ENCODE results near the gene ZDHHC20.
"Not testable (repeated sequence)": the region's sequence is repeated elsewhere in the genome, so short reads cannot be mapped to it uniquely, and the experiment has no call there.

ZDHHC20 gene

DNA sequence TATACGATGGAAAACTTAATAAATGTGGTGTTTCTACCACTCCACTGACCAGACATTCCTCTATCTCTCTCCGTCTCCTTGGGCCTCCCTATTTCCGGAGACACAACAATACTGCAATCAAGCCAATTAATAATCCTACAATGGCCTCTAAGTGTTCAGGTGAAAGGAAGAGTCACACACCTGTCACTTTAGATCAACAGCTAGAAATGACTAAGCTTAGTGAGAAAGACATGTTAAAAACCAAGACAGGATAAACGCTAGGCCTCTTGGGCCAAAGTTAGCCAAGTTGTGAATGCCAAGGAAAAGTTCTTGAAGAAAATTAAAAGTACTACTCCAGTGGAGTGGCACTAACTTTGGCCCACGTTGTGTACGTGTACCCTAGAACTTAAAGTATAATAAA lies 22.5 kb downstream of the ZDHHC20 start:
- no peak for DNase-seq

DNA sequence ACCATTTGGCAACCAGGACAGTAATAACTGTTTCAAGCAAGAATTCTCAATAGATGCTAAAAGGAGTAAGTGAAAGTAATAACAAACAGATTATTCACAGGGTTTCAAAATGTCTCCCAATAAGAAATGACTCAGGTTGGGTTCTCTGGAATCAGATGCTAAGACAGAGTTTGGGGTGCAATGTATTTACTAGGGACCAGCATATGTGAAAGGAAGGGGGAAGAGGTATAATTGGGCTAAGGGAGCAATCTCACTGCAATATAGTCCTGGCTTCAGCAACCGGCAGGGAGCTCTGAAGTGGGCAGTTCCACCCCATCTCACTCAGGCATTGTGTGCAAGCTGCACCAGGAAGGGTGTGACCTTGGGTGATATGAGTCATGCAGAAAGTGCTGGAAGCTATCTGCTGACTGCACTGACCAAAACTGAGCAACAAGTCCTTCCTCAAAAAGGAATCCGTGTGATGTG lies 23.4 kb downstream of the ZDHHC20 start:
- peak in 16 of 56 donors; percentile 1 to 64 (median 12) for DNase-seq

DNA sequence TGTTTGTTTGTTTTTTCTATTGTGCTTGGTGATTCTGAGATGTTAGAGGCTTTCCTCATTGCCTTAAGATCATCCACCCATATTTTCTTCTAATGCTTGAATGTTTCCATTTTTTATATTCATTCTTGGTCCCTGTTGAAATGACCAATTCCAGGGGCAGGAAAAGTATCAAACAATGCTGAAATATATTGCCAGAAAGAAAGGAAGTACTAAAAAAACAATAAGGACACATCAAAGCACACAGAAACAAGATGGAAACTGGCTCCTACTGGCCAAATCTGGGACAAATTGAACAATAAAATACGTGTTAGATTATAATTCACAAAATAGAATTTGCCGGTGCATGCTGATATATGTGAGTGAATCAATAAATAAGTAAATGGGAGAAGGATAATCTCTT lies 23.9 kb downstream of the ZDHHC20 start:
- DNase-seq, result no peak

DNA sequence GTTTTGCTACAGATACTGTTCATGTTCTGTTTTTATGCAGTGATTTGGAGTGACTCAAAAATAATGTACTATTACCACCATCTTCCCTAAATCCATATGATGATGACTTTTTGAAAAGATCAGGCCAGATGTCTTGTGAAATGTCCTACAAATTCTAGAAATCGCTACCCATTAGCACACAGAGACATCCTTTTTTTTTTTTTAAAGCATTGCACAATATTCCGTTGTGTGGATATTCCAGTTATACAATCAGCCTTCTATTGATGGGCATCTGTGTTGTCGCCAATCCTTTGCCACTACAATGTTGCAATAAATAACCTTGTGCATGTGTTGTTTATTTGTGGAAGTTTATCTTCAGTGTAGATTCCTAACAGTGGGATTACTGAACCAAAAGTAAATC lies 24.5 kb downstream of the ZDHHC20 start:
- DNase-seq, result peak in 3 of 56 donors; percentile 4 to 11 (median 4)

DNA sequence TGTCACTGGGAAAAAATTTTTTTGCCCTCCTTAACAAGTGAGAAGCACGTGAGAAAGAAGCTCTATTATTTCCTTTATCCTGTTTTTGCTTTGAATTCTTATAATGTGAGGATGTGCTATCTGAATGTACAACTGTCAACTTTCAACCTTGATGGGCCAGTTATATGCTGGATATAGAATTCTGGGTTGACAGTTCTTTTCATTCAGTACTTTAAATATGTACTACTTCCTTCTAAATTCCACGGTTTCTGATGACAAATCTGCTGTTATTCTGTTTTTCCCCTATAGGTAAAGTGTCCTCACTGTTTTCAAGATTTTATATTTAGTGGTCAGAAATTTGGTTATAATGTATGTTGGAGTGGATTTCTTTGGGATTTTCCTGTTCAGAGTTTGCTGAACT lies 29.9 kb downstream of the ZDHHC20 start:
- no peak for DNase-seq

DNA sequence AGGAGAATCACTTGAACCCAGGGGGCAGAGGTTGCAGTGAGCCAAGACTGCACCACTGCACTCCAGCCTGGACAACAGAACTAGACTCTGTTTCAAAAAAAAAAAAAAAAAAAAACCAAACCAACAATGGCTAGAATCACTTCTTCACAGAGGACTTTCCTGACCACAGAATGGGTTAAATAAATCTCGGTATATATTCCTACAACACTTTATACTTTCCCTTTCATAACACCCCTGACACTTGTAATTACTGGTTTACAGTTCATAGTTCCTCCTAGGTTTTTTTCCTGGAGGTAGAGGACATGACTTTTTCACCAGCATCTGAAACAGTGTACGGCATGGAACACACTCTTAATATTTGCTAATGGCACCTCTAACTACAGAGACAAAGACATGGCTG lies 31.4 kb downstream of the ZDHHC20 start:
- no peak for DNase-seq

DNA sequence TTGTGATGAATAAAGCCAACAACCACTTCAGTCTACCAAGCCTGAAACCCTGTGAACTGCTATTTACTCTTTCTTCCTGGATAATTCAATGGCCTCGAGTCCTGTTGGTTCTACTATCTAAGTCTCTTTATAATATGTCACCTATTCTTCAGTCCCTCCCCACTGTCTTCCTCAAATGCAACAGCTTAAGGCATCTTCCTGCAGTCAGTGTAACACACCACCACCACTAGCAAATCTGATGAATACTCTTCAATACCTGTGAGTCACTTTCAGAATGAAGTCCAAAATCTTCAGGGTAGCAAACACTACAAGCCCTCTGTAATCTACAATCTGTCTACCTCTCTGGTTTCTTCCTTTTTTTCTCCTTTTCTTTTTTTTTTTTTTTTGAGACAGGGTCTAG lies 32.9 kb downstream of the ZDHHC20 start:
- DNase-seq, result no peak

DNA sequence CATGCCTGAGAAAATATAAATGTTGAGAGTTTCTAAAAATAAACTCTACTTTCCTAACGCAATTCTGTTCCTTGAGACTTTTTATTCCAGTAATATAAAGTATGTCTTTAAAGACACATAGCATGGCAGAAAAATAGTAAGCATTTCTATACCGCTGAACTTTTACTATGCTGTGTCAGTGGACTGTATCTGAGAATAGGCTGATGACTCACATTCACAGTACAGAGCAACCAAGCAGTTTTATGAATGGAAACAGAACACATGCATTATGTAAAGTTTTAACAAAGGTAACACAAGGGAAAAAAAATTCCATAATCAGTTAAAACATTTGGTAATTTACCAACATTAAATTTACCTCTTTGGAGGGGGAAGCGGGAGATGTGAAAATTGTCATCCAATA lies 38.4 kb downstream of the ZDHHC20 start:
- DNase-seq, result no peak

DNA sequence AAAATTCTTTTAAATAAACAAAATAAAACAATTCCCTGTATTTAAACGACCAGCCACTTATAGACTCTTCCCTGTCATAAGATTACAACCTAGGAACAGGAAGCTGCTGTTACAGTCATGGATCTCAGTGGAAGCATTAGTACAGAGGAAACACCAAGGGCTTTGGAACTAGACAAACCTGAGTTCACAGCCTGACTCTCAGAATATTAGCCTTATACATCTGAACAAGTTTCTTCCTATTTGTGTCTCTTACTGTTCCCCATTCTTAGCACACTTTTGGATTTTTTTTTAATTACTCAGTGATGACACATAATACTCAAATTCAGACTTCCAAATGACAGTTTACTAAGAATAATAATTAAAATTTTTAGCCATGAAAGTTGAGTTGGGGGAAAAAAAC lies 46.1 kb downstream of the ZDHHC20 start:
- DNase-seq, result no peak

DNA sequence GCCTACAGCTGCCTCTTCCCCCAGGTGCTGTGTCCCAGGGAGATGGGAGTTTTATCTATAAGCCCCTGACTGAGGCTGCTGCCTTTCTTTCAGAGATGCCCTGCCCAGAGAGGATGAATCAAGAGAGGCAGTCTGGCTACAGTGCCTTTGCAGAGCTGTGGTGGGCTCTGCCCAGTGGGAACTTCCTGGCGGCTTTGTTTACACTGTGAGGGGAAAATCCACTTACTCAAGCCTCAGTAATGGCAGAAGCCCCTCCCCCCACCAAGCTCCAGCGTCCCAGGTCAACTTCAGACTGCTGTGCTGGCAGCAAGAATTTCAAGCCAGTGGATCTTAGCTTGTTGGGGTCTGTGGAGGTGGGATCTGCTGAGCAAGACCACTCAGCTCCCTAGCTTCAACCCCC lies 48.6 kb downstream of the ZDHHC20 start:
- DNase-seq, result not testable (repeated sequence)

DNA sequence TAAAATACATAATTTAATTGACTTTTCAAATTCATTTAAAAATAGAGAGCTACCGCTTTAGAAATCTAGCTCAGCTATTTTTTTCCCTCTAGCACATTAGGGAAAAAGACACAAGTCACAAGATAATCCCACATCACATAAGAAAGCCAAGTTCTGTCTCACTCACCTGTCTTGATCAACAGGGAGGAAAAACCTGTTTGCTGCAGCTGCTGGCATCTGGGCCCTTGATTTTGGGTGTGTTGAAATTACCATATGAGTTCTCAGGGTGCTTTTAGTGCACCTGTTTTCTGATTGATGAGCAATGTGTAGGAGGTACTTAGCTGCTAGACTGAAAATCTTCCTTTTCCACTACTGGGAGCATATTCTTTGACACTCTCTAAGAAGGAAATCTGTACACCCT lies 53.8 kb downstream of the ZDHHC20 start:
- DNase-seq, result peak in 20 of 56 donors; percentile 1 to 68 (median 20)

DNA sequence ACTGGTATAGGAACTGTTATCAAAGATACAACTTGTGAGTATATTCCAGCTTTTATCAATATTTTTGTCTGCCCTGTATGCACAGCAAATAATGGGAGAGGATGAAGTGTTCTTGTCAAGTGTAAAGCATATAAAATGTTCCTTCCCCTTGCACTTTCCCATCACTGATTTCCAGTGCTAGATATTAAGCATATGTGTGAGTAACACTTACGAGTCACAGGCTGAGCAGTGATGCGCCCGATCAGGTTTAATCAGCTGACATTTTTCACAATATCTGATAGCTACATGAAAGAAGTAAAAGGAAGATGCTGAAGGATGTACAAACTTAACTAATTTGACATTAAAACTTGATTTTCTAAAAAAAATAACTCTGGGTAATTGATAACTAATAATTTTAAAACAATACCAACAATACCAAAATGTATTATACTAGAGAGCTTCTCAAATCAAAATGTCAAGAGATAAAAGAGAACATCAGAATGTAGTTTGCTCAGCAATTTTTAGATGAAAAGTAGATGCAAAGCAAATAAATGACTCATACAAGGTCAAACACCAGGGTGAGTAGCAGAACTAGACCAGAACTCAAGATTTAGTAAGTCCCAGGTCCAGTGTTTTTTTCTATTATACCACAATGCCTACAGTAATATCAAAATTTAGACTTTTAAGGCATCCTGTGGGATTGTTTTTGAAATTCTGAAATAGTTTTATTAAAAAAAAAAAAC lies 56.4 kb downstream of the ZDHHC20 start:
- peak in 3 of 56 donors; percentile 1 to 5 (median 4) for DNase-seq

DNA sequence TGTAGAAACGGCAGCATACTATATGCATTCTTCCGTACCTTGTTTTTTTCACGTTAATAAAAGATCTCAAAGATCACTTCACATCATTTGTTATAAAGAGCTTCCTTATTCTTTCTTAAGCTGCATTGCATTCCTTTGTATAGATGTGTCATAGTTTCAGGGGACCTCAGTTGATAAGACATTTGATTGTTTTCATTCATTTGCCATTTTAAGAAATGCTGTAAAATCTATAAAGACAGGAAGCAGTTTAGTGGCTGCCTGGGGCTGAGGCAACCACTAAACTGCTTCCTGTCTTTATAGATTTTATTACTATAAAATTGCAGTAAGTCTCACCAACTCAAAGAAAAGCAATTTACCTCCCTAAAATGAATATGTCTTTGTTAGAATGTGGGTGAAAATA lies 59.4 kb downstream of the ZDHHC20 start:
- DNase-seq, result no peak

DNA sequence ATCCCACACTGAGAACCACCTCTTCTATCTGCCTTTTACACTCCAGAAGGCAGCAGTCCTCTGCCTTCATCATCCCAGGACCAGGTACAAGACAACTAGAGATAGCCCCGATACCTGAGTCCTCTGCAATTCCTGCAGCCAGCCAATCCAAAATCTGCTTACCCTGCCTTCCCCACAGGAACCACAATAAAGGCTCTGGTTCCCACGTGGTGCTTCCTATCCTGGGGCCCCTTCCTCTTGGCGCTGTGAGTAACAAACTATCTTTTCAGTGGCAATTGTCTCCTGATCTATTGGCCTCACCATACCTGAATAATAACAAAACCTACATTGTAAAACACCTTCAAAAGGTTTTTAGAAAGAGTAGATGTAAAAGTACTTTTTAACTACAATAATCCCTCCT lies 63.1 kb downstream of the ZDHHC20 start:
- DNase-seq, result no peak

DNA sequence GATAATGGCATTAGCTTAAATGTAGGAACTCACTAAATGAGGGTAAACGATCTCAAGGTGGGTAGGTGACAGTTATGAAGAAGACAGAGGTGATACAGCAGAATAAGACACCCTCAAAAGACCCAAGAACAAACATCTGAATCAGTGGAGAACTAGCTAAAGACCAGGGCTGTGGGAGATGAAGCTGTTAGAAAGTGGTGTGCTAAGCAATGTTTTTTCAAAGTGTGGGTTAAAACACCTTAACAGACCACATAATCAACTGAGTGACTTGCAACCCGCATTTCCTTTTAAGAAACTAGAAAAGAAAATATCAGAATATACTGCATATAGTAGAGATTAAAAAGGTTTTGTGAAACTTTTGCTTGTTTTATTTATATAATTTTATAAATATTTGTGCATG lies 70.0 kb downstream of the ZDHHC20 start:
- DNase-seq, result no peak

DNA sequence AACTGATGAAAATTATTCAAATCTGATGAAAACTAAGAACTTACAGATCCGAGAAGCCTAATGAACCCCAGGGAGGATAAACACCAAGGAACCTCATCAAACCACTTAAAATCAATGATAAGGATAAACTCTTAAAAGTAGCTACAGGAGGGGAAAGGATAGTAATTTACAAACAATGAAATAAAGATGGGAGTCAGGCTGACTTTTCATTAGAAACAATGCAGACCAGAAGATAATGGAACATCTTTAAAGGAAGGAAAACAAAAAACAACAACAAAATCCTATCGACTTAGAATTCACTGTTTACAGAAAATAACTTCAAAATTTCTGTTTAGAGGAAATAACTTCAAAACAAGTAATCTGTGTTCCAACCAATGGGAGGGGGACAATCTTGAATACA lies 73.4 kb downstream of the ZDHHC20 start:
- no peak for DNase-seq

DNA sequence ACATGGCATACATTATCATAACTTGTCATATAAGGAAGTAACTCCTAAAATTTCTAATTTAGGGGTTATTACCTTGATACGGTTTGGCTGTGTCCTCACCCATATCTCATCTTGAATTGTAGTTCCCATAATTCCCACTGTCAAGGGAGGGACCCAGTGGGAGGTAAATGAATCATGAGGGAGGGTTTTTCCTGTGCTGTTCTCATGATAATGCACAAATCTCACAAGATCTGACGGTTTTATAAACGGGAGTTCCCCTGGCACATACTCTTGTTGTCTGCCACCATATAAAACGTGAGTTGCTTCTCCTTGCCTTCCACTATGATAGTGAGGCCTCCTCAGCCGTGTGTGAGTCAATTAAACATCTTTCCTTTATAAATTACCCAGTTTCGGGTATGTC lies 76.0 kb downstream of the ZDHHC20 start:
- DNase-seq, result no peak

DNA sequence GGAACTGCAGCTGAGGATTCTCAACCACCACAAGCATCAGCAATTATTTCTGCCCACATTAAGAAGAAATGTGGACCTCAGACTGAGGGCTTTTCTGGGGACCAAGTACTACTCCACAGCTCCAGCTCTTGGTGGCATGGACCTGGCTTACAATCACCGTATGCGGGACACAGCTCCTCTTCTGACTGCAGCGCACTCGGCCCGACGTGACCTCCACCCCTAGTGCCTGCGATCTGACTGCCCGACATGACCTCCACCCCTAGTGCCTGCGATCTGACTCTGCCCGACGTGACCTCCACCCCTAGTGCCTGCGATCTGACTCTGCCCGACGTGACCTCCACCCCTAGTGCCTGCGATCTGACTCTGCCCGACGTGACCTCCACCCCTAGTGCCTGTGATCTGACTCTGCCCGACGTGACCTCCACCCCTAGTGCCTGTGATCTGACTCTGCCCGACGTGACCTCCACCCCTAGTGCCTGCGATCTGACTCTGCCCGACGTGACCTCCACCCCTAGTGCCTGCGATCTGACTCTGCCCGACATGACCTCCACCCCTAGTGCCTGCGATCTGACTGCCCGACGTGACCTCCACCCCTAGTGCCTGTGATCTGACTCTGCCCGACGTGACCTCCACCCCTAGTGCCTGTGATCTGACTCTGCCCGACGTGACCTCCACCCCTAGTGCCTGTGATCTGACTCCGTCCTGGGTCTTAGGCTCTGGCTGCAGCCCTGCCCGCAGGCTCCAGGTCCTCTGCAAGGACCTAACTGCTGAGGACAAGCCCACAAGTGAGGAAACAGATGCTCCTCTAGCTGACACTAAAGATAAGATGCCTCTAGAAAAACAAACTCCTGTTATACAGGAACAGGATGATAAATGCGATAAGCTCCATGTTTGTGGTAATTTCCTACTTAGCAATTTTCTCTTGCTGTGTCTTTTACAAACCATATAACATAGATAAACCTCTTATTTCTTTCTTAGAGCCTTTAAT lies 81.8 kb downstream of the ZDHHC20 start:
- DNase-seq, result peak in 1 of 56 donors; percentile 25

DNA sequence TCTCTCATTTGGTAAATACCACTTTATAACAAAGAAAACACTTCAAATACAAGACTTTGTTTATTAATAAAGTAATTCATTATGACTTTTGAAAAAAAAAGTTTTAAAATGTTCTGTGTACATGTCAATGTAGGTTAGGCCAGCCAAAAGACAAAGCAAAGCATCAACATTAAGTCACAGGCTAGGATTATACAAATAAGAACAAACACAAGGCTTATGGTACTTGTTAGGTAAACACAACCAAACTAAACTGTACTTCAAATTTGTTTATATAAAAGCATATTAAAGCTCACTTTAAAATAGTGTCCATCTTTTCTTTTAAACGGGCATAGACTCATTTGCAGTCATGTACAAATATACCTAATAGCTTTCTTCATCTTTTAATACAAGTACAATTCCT lies 86.6 kb downstream of the ZDHHC20 start:
- DNase-seq, result no peak

DNA sequence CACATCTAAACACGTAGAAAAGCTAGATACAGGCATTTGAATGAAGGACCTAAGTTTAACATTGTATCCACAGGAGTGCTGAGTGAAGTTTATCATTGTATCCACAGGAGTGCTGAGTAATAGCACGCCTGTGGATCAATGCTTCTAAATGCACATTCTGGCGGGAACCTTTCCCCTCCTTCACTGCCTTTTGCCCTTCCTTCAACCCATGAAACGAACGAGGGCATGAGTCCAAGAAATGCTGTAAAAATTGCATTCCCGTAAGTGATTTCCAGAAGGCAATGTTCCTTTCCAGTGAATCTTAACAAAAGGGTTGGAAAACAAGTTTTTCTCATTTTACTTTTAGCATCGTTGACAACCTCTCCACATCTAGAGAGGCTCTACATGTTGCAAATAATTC lies 88.1 kb downstream of the ZDHHC20 start:
- no peak for DNase-seq

DNA sequence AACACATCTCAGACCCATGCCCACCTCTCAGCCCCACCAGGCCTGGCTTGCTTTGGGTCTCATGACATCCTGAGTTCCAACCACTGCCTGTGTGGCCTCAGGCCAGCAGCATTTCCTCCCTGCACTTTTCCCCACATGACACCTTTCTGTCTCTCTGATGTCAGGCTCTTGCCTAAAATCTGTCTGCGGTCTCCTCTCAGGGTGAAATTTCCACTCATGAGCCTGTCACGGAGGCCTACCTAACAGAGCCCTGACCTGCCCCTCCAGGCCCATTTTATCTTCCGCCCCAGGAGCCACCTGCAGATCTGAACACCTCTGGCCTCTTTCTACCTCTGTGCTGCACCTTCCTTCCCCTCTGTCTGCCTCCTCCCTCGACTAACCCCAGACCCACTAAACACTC lies 93.5 kb downstream of the ZDHHC20 start:
- no peak for DNase-seq

DNA sequence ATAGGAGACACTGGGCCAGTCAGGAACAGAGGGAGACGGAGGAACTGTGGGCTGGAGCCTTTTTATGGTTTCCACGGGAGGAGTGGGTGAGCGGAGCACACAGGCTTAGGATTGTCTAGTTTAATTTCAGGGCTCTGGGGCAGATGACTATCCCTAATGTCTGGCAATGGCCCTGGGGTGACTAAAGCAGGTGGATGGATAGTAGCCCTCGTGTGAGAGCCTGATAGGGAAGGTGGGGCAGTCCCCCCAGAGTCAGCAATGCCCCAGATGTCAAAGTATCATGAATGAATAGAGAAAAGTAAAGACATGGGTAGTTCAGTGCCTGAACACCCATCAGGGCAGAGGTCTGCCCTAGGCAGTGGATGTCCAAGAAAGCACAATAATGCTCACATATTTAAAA lies 94.2 kb downstream of the ZDHHC20 start:
- no peak for DNase-seq

DNA sequence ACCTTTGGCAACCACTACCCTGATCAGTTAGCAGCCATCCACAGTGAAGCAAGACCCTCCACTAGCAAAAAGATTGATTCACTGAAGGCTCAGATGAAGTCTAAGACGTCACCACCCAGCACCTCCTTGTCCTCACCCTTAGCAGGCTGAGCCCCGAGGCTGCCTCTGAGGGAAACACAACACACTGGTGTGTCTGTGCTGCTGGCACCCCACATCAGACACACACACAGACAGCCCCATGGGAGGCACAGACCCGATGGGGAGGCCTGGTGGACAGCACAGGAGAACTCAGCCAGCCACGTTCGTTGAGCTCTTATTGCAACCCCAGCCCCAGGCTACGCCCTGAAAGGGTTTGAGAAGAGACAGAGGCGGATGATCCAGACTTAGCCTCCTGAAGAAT lies 94.7 kb downstream of the ZDHHC20 start:
- DNase-seq, result no peak
